Measurements from ENCODE around the gene SLC30A7. TPM values are rescaled to one million over a fixed set of nuclear protein-coding genes. Genes with fewer than 3 reads are reported as not detected.
"Not testable (repeated sequence)": the region's sequence is repeated elsewhere in the genome, so short reads cannot be mapped to it uniquely, and the experiment has no call there.

Gene SLC30A7
- total RNA-seq: 28.2 and 30.7 TPM in 2 replicates
- long read RNA-seq, full-length matches to known transcripts: 21 of 39 reads
- long read RNA-seq, partial matches to known transcripts: 4 of 39 reads
- long read RNA-seq, other reads (novel, unspliced or antisense): 14 of 39 reads

GRCh38 chr1:100895540-100896480, at the start of gene SLC30A7:
SLC30A7 (plus strand) TSS chr1:100896090; CDS start chr1:100896263, 173 bp downstream.
- Mint-ChIP-seq H3K27ac (peak within 1 kb of the TSS; percentile 97), H3K27me3 (no peaks in the 10 kb centered on the region), H3K4me1 (ENCODE audit: low read depth) (peaks cover 24% of the 10 kb centered on the region), H3K4me3 (ENCODE audit: low read depth) (peak within 1 kb of the TSS; percentile 100), H3K36me3 (ENCODE audit: insufficient read depth) (peaks cover 18% of the 10 kb centered on the region), H3K9me3 (ENCODE audit: low read depth) (peaks cover 7% of the 10 kb centered on the region)
- no peak for TF ChIP-seq CTCF (IDR thresholded peaks at IDR 0.05; ENCODE audit: unreplicated experiment)
- peak; percentile 88 for DNase-seq (ENCODE audit: low spot score, unreplicated experiment)

GRCh38 chr1:100847361-100848082, 48.4 kb upstream of the SLC30A7 start:
- no peak overlapping the region for H3K4me3 Mint-ChIP-seq (ENCODE audit: low read depth)
- no peaks in the 10 kb centered on the region for H3K36me3 Mint-ChIP-seq (ENCODE audit: insufficient read depth)
- H3K9me3 Mint-ChIP-seq (ENCODE audit: low read depth): peaks cover 8% of the 10 kb centered on the region
- no peaks in the 10 kb centered on the region for H3K27me3 Mint-ChIP-seq
- H3K27ac Mint-ChIP-seq: no peak overlapping the region
- no peak for TF ChIP-seq CTCF (IDR thresholded peaks at IDR 0.05; ENCODE audit: unreplicated experiment)
- no peak for DNase-seq (ENCODE audit: low spot score, unreplicated experiment)
- no peaks in the 10 kb centered on the region for H3K4me1 Mint-ChIP-seq (ENCODE audit: low read depth)

- Mint-ChIP-seq H3K36me3 (ENCODE audit: insufficient read depth) (no peaks in the 10 kb centered on the region), H3K4me1 (ENCODE audit: low read depth) (no peaks in the 10 kb centered on the region), H3K27ac (no peak overlapping the region), H3K4me3 (ENCODE audit: low read depth) (no peak overlapping the region), H3K27me3 (no peaks in the 10 kb centered on the region), H3K9me3 (ENCODE audit: low read depth) (peaks cover 7% of the 10 kb centered on the region)
- TF ChIP-seq CTCF (IDR thresholded peaks at IDR 0.05; ENCODE audit: unreplicated experiment): no peak
- DNase-seq (ENCODE audit: low spot score, unreplicated experiment): no peak
Observed at GRCh38 chr1:100851726-100852125, 44.2 kb upstream of the SLC30A7 start.

- H3K4me3 Mint-ChIP-seq (ENCODE audit: low read depth): no peak overlapping the region
- no peaks in the 10 kb centered on the region for H3K36me3 Mint-ChIP-seq (ENCODE audit: insufficient read depth)
- H3K4me1 Mint-ChIP-seq (ENCODE audit: low read depth): no peaks in the 10 kb centered on the region
- H3K27ac Mint-ChIP-seq: no peak overlapping the region
- DNase-seq (ENCODE audit: low spot score, unreplicated experiment): no peak
- peaks cover 9% of the 10 kb centered on the region for H3K9me3 Mint-ChIP-seq (ENCODE audit: low read depth)
- no peaks in the 10 kb centered on the region for H3K27me3 Mint-ChIP-seq
- TF ChIP-seq CTCF (IDR thresholded peaks at IDR 0.05; ENCODE audit: unreplicated experiment): no peak
Observed at GRCh38 chr1:100852976-100853375, 42.9 kb upstream of the SLC30A7 start.

- H3K27ac Mint-ChIP-seq; H3K9me3 Mint-ChIP-seq (ENCODE audit: low read depth); H3K27me3 Mint-ChIP-seq; H3K4me3 Mint-ChIP-seq (ENCODE audit: low read depth); H3K36me3 Mint-ChIP-seq (ENCODE audit: insufficient read depth); H3K4me1 Mint-ChIP-seq (ENCODE audit: low read depth); DNase-seq (ENCODE audit: low spot score, unreplicated experiment): not testable (repeated sequence)
Observed at GRCh38 chr1:100855116-100855515, 40.8 kb upstream of the SLC30A7 start.

Data from progenitor cell of endocrine pancreas (in vitro differentiated cells).